H1 (cell line): ENCODE results near the gene GAMT. TPM values are rescaled to one million over a fixed set of nuclear protein-coding genes. Genes with fewer than 3 reads are reported as not detected.

Source experiments
- CTBP2 ChIP-seq: IDR thresholded peaks from 2 replicates; pipeline ENCODE4 v1.7.0; 2011; ENCODE audit warnings: borderline replicate concordance, mild to moderate bottlenecking, moderate library complexity, mixed read lengths, low read length; ENCODE audit not compliant: insufficient read depth, insufficient read length
- E2F6 ChIP-seq: IDR thresholded peaks from 2 replicates; pipeline ENCODE4 v1.6.1; 2012; ENCODE audit warnings: inconsistent platforms
- KDM5A ChIP-seq: fragments of 200-600 bp; IDR thresholded peaks from 2 replicates; pipeline ENCODE4 v1.7.1; 2012; ENCODE audit warnings: mild to moderate bottlenecking, low read length, inconsistent platforms, mixed read lengths
- NRF1 ChIP-seq: IDR thresholded peaks from 2 replicates; pipeline ENCODE4 v1.6.1; 2011; ENCODE audit warnings: mild to moderate bottlenecking, low read depth, low read length, improper control_type of control experiment
- POLR2AphosphoS5 ChIP-seq: IDR thresholded peaks from 2 replicates; pipeline ENCODE4 v1.6.1; 2011; ENCODE audit warnings: low read depth, low read length
- RAD21 ChIP-seq, 2 experiments: IDR thresholded peaks in 1 of 2; conservative IDR thresholded peaks in 1 of 2; 2 replicates each; pipeline ENCODE4 v1.6.1; 2011; ENCODE audit warnings: low read depth in 2 of 2, low read length in 2 of 2, improper control_type of control experiment in 1 of 2, inconsistent platforms in 1 of 2, mild to moderate bottlenecking in 1 of 2, moderate library complexity in 1 of 2
- RFX5 ChIP-seq: IDR thresholded peaks from 2 replicates; pipeline ENCODE4 v1.6.1; 2011; ENCODE audit warnings: low read depth, low read length, improper control_type of control experiment, borderline replicate concordance
- SP4 ChIP-seq: IDR thresholded peaks from 2 replicates; pipeline ENCODE4 v1.6.1; 2012; ENCODE audit warnings: low read length, inconsistent platforms
- TEAD4 ChIP-seq: IDR thresholded peaks from 2 replicates; pipeline ENCODE4 v1.6.1; 2012; ENCODE audit warnings: low read depth, low read length, inconsistent platforms, mixed read lengths
- polyA plus RNA-seq, 7 experiments: library from polyadenylated mRNA; depleted of rRNA in 3 of 7; stranded (reverse) in 5 of 7; unstranded in 2 of 7; fragments of >200 nt in 5 of 7; fragments of 200-250 nt in 2 of 7; gene quantifications; 1 replicate in 5 of 7; 2 replicates in 1 of 7; 4 replicates in 1 of 7; pipeline versions ENCODE4 v1.2.1 to v1.2.3, GENCODE V29; 2011 to 2013; ENCODE audit warnings: missing spikeins in 2 of 7, mixed read lengths in 2 of 7
- total RNA-seq: library from RNA; stranded (reverse); fragmentation: NEBNext Ultra II Directional; extraction: Animal tissue kit (Norgen Biotek cat#: 25700); gene quantifications from 2 replicates; pipeline ENCODE4 v1.2.1, GENCODE V29; 2021

GAMT gene
- total and polyA plus RNA-seq, 2 of the 8 experiments (the other 6 are each of a cell fraction or from before 2014, with no cell fraction given): 17.2 to 35.6 TPM

DNA sequence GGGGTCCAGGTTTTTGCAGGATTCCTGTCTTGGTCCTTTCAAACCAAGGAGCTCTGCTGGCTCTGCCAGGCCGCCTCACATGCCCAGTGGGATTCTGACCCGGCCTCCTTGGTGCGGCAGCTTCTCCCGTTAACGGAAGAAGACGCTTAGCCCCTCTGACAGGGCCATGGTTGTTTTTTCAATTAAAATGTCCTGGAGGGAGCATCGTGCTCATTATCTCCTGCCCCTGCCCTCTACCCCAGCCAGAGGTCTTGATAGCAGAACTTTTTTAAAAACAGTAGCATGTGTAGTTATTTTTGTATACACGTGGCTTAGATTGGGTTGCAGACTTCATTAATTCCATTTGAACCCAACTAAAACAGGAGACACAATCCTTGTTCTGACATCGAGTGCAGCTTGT lies 25.4 kb upstream of the GAMT start (continued):
- TF ChIP-seq SP4 (no peak), RFX5 (no peak), CTBP2 (no peak), RAD21 (IDR thresholded peaks at IDR 0.05 in 1 of 2, conservative IDR thresholded peaks at IDR 0.05 in 1 of 2; ENCODE audit: low read depth in 2 of 2, low read length in 2 of 2) (no peak), KDM5A (no peak), POLR2AphosphoS5 (no peak), NRF1 (no peak), E2F6 (no peak), TEAD4 (no peak)
